Panc1 (cell line): ENCODE results near the gene UBE2R2. TPM values are rescaled to one million over a fixed set of nuclear protein-coding genes. Genes with fewer than 3 reads are reported as not detected.

Experiments
- ATAC-seq: fragments of 200-7000 bp; cut with Tn5 transposase; 2 replicates; pipeline ENCODE4 v1.9.1; 2020; ENCODE audit warnings: mild to moderate bottlenecking, moderate library complexity
- BruUV-seq: library from RNA; stranded (reverse); fragments of 400-500 nt; replicated peaks from 2 replicates; lab custom pipeline; 2021; lab: Mats Ljungman, UMichigan
- CTCF ChIA-PET: fragments of 300-600 bp; sonication (Branson Sonifier 250); formaldehyde crosslinking; loops from one replicate; lab custom pipeline; 2022; ENCODE audit warnings: antibody characterized with exemption; lab: Charles Lee
- POLR2A ChIA-PET: fragments of 300-600 bp; sonication (Branson Sonifier 250); formaldehyde crosslinking; loops from one replicate; lab custom pipeline; 2022; ENCODE audit warnings: antibody characterized with exemption; lab: Charles Lee
- DNase-seq: peaks from one replicate; pipeline ENCODE4 v3.0.0-alpha.2; 2010; ENCODE audit warnings: low read depth, low spot score
- H3K27ac ChIP-seq: 2 replicates; pipeline ENCODE4 v1.5.1; 2011; ENCODE audit warnings: mild to moderate bottlenecking, low read length, inconsistent platforms
- H3K27me3 ChIP-seq: fragments of 200-500 bp; sonication (Bioruptor generic); 2 replicates; pipeline ENCODE4 v1.6.0; 2014; ENCODE audit warnings: low read length, inconsistent platforms; ENCODE audit not compliant: control insufficient read depth, insufficient read depth
- H3K36me3 ChIP-seq: fragments of 200-500 bp; sonication (Bioruptor generic); 2 replicates; pipeline ENCODE4 v1.5.1; 2014; ENCODE audit warnings: inconsistent platforms, mild to moderate bottlenecking, low read length, moderate library complexity; ENCODE audit not compliant: control insufficient read depth, insufficient read depth
- H3K4me1 ChIP-seq: 2 replicates; pipeline ENCODE4 v1.5.1; 2011; ENCODE audit warnings: inconsistent platforms, mild to moderate bottlenecking, low read length, moderate library complexity; ENCODE audit not compliant: control insufficient read depth, insufficient read depth
- H3K4me3 ChIP-seq, 2 experiments: 2 replicates each; pipeline ENCODE4 v1.5.1; 2011 to 2012; ENCODE audit warnings: low read depth in 2 of 2, low read length in 2 of 2, mild to moderate bottlenecking in 2 of 2, inconsistent platforms in 1 of 2, moderate library complexity in 1 of 2
- H3K9me3 ChIP-seq: fragments of 200-500 bp; sonication (Bioruptor generic); 2 replicates; pipeline ENCODE4 v1.5.1; 2014; ENCODE audit warnings: low read depth, mild to moderate bottlenecking, inconsistent platforms, low read length, moderate library complexity; ENCODE audit not compliant: control insufficient read depth, insufficient read depth
- POLR2AphosphoS5 ChIP-seq: IDR thresholded peaks from 2 replicates; pipeline ENCODE4 v1.6.1; 2012; ENCODE audit warnings: mild to moderate bottlenecking, low read depth, low read length, moderate library complexity
- SIN3A ChIP-seq: IDR thresholded peaks from 2 replicates; pipeline ENCODE4 v1.6.1; 2012; ENCODE audit warnings: low read depth, mild to moderate bottlenecking, low read length, moderate library complexity, borderline replicate concordance; ENCODE audit not compliant: insufficient read depth
- TCF7L2 ChIP-seq: IDR thresholded peaks from 2 replicates; pipeline ENCODE4 v1.6.1; 2011; ENCODE audit warnings: mild to moderate bottlenecking, low read depth, low read length, inconsistent platforms
- in situ Hi-C: cut with HindIII; loops from 2 replicates; pipeline ENCODE4 v1.10.0; 2016; ENCODE audit warnings: low sequenced_read_pairs, low pct_unique_long_range_greater_than_20kb
- intact Hi-C: fragments of 100-400 bp; cut with micrococcal nuclease; formaldehyde crosslinking; loops from one replicate; pipeline ENCODE4 v1.10.0; 2022; ENCODE audit not compliant: unreplicated experiment
- total RNA-seq: library from RNA; stranded (reverse); gene quantifications from one replicate; pipeline ENCODE4 v1.2.1, GENCODE V29; 2021; ENCODE audit not compliant: unreplicated experiment
- TF ChIP-seq, protein P1 (sequence below): fragments of 450-650 bp; IDR thresholded peaks from 2 replicates; pipeline ENCODE4 v1.5.1; 2017; ENCODE audit warnings: mild to moderate bottlenecking
- TF ChIP-seq, protein P2 (sequence below), 2 experiments: IDR thresholded peaks; 2 replicates each; pipeline ENCODE4 v1.6.1; 2011 to 2012; ENCODE audit warnings: low read depth in 2 of 2, control low read depth in 1 of 2, low read length in 1 of 2, mild to moderate bottlenecking in 1 of 2, moderate library complexity in 1 of 2; ENCODE audit not compliant: insufficient read depth in 1 of 2

The UBE2R2 gene
- total RNA-seq, 1 experiment from 2014 or later: 67.2 TPM

DNA sequence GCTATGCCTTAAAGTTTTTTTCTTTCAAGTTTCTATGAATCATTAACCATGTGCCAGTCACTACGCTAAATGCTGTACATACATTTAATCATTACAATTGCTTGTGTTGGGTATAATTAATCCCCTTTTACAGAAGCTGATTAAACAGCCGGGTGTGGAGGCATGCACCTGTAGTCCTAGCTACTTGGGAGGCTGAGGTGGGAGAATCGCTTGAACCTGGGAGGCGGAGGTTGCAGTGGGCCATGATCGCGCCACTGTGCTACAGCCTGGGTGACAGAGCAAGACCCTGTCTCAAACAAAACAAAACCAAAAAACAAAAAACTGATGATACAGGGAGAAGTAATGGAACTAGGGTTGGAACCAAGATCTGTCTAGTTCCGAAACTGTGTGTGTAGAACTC is 1.2 kb upstream of the UBE2R2 start:
- H3K27ac ChIP-seq: peak overlapping the region; percentile 98
- intact Hi-C loops (loop anchor here (5.0 to 10.0 kb wide), 2 partner anchors 37 to 99 kb away; no protein-coding TSS in a partner anchor), in situ Hi-C loops (no loop called here)
- H3K4me3 ChIP-seq: no peak overlapping the region
- ChIA-PET POLR2A (interaction anchor here (0.6 kb wide), 2 partner anchors 9 to 16 kb away, joined by 3 to 6 read pairs; no protein-coding TSS in a partner anchor), CTCF (interaction anchor here (1.2 kb wide), 1 partner anchor 37 kb away, joined by 3 read pairs; no protein-coding TSS in a partner anchor)
- 0 out of 2 replicates have a peak, but pooled peaks cover 3% of the 10 kb centered on the region for H3K36me3 ChIP-seq
- H3K9me3 ChIP-seq: no peaks in the 10 kb centered on the region
- H3K27me3 ChIP-seq: no peaks in the 10 kb centered on the region
- TF ChIP-seq TCF7L2 (no peak), SIN3A (no peak), POLR2AphosphoS5 (no peak)
- TF ChIP-seq, protein P1, sequence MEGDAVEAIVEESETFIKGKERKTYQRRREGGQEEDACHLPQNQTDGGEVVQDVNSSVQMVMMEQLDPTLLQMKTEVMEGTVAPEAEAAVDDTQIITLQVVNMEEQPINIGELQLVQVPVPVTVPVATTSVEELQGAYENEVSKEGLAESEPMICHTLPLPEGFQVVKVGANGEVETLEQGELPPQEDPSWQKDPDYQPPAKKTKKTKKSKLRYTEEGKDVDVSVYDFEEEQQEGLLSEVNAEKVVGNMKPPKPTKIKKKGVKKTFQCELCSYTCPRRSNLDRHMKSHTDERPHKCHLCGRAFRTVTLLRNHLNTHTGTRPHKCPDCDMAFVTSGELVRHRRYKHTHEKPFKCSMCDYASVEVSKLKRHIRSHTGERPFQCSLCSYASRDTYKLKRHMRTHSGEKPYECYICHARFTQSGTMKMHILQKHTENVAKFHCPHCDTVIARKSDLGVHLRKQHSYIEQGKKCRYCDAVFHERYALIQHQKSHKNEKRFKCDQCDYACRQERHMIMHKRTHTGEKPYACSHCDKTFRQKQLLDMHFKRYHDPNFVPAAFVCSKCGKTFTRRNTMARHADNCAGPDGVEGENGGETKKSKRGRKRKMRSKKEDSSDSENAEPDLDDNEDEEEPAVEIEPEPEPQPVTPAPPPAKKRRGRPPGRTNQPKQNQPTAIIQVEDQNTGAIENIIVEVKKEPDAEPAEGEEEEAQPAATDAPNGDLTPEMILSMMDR: no peak
- TF ChIP-seq, protein P2, sequence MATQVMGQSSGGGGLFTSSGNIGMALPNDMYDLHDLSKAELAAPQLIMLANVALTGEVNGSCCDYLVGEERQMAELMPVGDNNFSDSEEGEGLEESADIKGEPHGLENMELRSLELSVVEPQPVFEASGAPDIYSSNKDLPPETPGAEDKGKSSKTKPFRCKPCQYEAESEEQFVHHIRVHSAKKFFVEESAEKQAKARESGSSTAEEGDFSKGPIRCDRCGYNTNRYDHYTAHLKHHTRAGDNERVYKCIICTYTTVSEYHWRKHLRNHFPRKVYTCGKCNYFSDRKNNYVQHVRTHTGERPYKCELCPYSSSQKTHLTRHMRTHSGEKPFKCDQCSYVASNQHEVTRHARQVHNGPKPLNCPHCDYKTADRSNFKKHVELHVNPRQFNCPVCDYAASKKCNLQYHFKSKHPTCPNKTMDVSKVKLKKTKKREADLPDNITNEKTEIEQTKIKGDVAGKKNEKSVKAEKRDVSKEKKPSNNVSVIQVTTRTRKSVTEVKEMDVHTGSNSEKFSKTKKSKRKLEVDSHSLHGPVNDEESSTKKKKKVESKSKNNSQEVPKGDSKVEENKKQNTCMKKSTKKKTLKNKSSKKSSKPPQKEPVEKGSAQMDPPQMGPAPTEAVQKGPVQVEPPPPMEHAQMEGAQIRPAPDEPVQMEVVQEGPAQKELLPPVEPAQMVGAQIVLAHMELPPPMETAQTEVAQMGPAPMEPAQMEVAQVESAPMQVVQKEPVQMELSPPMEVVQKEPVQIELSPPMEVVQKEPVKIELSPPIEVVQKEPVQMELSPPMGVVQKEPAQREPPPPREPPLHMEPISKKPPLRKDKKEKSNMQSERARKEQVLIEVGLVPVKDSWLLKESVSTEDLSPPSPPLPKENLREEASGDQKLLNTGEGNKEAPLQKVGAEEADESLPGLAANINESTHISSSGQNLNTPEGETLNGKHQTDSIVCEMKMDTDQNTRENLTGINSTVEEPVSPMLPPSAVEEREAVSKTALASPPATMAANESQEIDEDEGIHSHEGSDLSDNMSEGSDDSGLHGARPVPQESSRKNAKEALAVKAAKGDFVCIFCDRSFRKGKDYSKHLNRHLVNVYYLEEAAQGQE (IDR thresholded peaks at IDR 0.05; ENCODE audit: insufficient read depth in 1 of 2, low read depth in 2 of 2, low read length in 1 of 2): no peak
- peaks cover 35% of the 10 kb centered on the region for H3K4me1 ChIP-seq
- ATAC-seq: no peak
- BruUV-seq: no TSS peak
- DNase-seq: no peak

DNA sequence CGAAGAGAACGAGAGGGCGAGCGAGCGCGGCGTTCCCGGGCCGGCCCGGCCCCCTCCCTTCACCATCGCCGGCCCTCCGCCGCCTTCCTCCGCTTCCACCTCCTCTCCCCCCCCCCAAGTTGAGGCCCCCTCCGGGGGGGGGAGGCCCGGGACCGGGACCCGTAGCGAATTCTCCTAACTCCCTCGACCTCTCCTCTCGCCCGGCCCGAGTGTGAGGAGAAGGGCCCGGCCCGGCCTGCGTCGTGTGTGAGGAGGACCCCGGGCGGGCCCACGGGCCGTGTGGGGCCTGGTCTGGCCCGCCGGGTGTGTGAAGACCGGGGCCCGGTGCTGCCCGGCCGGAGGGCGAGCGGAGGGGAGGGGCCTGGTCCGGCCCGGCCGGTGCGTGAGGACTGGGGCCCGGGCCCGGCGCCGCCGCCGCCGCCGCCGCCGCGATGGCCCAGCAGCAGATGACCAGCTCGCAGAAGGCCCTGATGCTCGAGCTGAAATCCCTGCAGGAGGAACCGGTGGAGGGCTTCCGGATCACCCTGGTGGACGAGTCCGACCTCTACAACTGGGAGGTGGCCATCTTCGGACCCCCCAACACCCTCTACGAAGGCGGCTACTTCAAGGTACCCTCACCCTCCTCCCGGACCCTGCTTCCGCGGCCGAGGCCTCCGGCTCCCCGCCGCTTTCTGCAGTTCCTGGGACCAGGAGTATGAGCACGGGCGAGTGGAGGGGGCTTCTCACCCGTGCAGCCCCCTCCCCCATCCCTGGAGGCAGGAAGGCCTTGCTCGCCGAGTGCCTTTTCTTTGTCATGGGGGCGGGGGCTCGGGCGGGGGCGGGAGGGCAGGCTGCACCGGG is 587 bp downstream of the UBE2R2 start:
- in situ Hi-C loops (no loop called here), intact Hi-C loops (loop anchor here (5.0 to 10.0 kb wide), 2 partner anchors 35 to 97 kb away; no protein-coding TSS in a partner anchor)
- BruUV-seq: no TSS peak
- Histone ChIP-seq H3K27ac (peak overlapping the region; percentile 92), H3K36me3 (0 out of 2 replicates have a peak, but pooled peaks cover 3% of the 10 kb centered on the region), H3K27me3 (no peaks in the 10 kb centered on the region), H3K4me3 (peak overlapping the region; percentile 71 to 96), H3K9me3 (no peaks in the 10 kb centered on the region), H3K4me1 (peaks cover 41% of the 10 kb centered on the region)
- ATAC-seq: peak; percentile 68
- POLR2A ChIA-PET: interaction anchor here (0.6 kb wide), 2 partner anchors 46 to 99 kb away, joined by 4 to 11 read pairs; no protein-coding TSS in a partner anchor
- DNase-seq: no peak
- CTCF ChIA-PET: no interaction called here
- TF ChIP-seq, protein P2 (IDR thresholded peaks at IDR 0.05; ENCODE audit: insufficient read depth in 1 of 2, low read depth in 2 of 2, low read length in 1 of 2): no peak
- 0 out of 2 replicates have a peak, but pooled peaks have one; percentile 50 for TF ChIP-seq SIN3A
- TF ChIP-seq, protein P1: no peak
- TF ChIP-seq POLR2AphosphoS5: peak; percentile 63; the same call in 1 of the 2 replicates
- TF ChIP-seq TCF7L2: peak; percentile 81
